Natural killer cell (primary cell): ENCODE results near the gene MAPK11. TPM values are rescaled to one million over a fixed set of nuclear protein-coding genes. Genes with fewer than 3 reads are reported as not detected.

Source experiments
- ATAC-seq, 3 donors: fragments of 150-1000 bp in 2 of 3; fragments of 200-7000 bp in 1 of 3; cut with Tn5 transposase; 1 replicate in 1 of 3; 2 replicates in 2 of 3; pipeline ENCODE4 v1.10.0; 2021; ENCODE audit warnings: mild to moderate bottlenecking in 2 of 3, moderate library complexity in 2 of 3
- DNase-seq, 2 donors: peaks; one replicate each; pipeline versions ENCODE4 v3.0.0 to v3.0.0-alpha.2; 2013 to 2021; ENCODE audit warnings: mixed read lengths in 1 of 2
- H3K27ac ChIP-seq: one replicate; pipeline ENCODE4 v1.5.1; 2013; ENCODE audit warnings: mild to moderate bottlenecking, low read length
- H3K27me3 ChIP-seq: one replicate; pipeline ENCODE4 v1.6.1; 2013; ENCODE audit warnings: low read length; ENCODE audit not compliant: control insufficient read depth, insufficient read depth
- H3K36me3 ChIP-seq: one replicate; pipeline ENCODE4 v1.6.1; 2013; ENCODE audit warnings: low read length; ENCODE audit not compliant: control insufficient read depth, insufficient read depth
- H3K4me1 ChIP-seq: one replicate; pipeline ENCODE4 v1.6.1; 2013; ENCODE audit warnings: low read length; ENCODE audit not compliant: control insufficient read depth, insufficient read depth
- H3K4me3 ChIP-seq: one replicate; pipeline ENCODE4 v1.5.1; 2013; ENCODE audit warnings: low read length
- H3K9me3 ChIP-seq: one replicate; pipeline ENCODE4 v1.6.1; 2013; ENCODE audit warnings: low read length; ENCODE audit not compliant: control insufficient read depth, insufficient read depth
- H3K27ac Mint-ChIP-seq, 2 donors: one replicate each; pipeline ENCODE4 v1.8.0; 2022; ENCODE audit warnings: mild to moderate bottlenecking in 2 of 2, mixed read lengths in 2 of 2, moderate library complexity in 1 of 2
- H3K27me3 Mint-ChIP-seq, 2 donors: one replicate each; pipeline ENCODE4 v1.8.0; 2022; ENCODE audit warnings: low read depth in 2 of 2, mixed read lengths in 2 of 2
- H3K36me3 Mint-ChIP-seq: one replicate; pipeline ENCODE4 v1.8.0; 2022; ENCODE audit warnings: mixed read lengths
- H3K4me1 Mint-ChIP-seq, 2 donors: one replicate each; pipeline ENCODE4 v1.8.0; 2022; ENCODE audit warnings: mixed read lengths in 2 of 2
- H3K4me3 Mint-ChIP-seq: one replicate; pipeline ENCODE4 v1.8.0; 2022; ENCODE audit warnings: mild to moderate bottlenecking, moderate library complexity, mixed read lengths
- H3K9me3 Mint-ChIP-seq, 2 donors: one replicate each; pipeline ENCODE4 v1.8.0; 2022; ENCODE audit warnings: mixed read lengths in 2 of 2
- CTCF ChIP-seq: fragments of 200-600 bp; IDR thresholded peaks from one replicate; pipeline ENCODE4 v1.8.0; 2022; ENCODE audit warnings: antibody characterized with exemption
- WGBS: methylation state at CpG from one replicate; pipeline ENCODE4 v1.1.7; 2013; ENCODE audit warnings: missing lambda C conversion rate; ENCODE audit not compliant: insufficient coverage; 5-methylcytosine and 5-hydroxymethylcytosine counted together
- intact Hi-C: fragments of 100-400 bp; cut with micrococcal nuclease; formaldehyde crosslinking; loops from one replicate; pipeline ENCODE4 v1.14.2; 2022
- total RNA-seq, 4 donors: library from RNA; stranded (reverse); fragments of 120-200 nt in 1 of 4; gene quantifications; one replicate each; pipeline versions ENCODE4 v1.2.3 to v1.2.4, GENCODE V29; 2013 to 2022

Gene MAPK11
- total RNA-seq, 3 donors from 2014 or later (not counting 1 experiment from before 2014, with no cell fraction given), result 2.2 to 3.1 (median 2.2) TPM

- Mint-ChIP-seq H3K9me3 (no peaks in the 10 kb centered on the region), H3K27me3 (peaks cover 0 to 14% of the 10 kb centered on the region in 2 donors), H3K4me3 (no peak overlapping the region), H3K36me3 (no peaks in the 10 kb centered on the region), H3K4me1 (peaks cover 0 to 7% of the 10 kb centered on the region in 2 donors), H3K27ac (no peak overlapping the region)
- DNase-seq, result no peak
- Histone ChIP-seq H3K36me3 (no peaks in the 10 kb centered on the region), H3K9me3 (no peaks in the 10 kb centered on the region), H3K27ac (no peak overlapping the region), H3K27me3 (peaks cover 13% of the 10 kb centered on the region), H3K4me1 (peaks cover 13% of the 10 kb centered on the region), H3K4me3 (no peak overlapping the region)
- no peak for TF ChIP-seq CTCF
- no peak for ATAC-seq
- WGBS, result 55% methylated on average over 7 of the region's 11 CpGs
- intact Hi-C loops, result no loop called here
Measured at GRCh38 chr22:50260434-50260800, 9.8 kb downstream of the MAPK11 start.

- Mint-ChIP-seq H3K4me1 (peaks cover 0 to 7% of the 10 kb centered on the region in 2 donors), H3K36me3 (no peaks in the 10 kb centered on the region), H3K27me3 (peaks cover 0 to 11% of the 10 kb centered on the region in 2 donors), H3K4me3 (peak overlapping the region; percentile 6), H3K27ac (no peak overlapping the region), H3K9me3 (no peaks in the 10 kb centered on the region)
- 93% methylated on average over 15 of the region's 15 CpGs for WGBS
- peaks cover 13% of the 10 kb centered on the region for H3K4me1 ChIP-seq
- no peaks in the 10 kb centered on the region for H3K36me3 ChIP-seq
- H3K27me3 ChIP-seq, result peaks cover 13% of the 10 kb centered on the region
- no peaks in the 10 kb centered on the region for H3K9me3 ChIP-seq
- no peak overlapping the region for H3K4me3 ChIP-seq
- intact Hi-C loops, result no loop called here
- no peak for ATAC-seq
- TF ChIP-seq CTCF, result no peak
- no peak for DNase-seq
- no peak overlapping the region for H3K27ac ChIP-seq
Measured at GRCh38 chr22:50259302-50259701, 10.9 kb downstream of the MAPK11 start.

GRCh38 chr22:50258361-50259292, 11.6 kb downstream of the MAPK11 start:
- Mint-ChIP-seq H3K27ac (no peak overlapping the region), H3K9me3 (no peaks in the 10 kb centered on the region), H3K36me3 (no peaks in the 10 kb centered on the region), H3K4me1 (peaks cover 0 to 7% of the 10 kb centered on the region in 2 donors), H3K4me3 (no peak overlapping the region), H3K27me3 (peaks cover 0 to 11% of the 10 kb centered on the region in 2 donors)
- H3K36me3 ChIP-seq, result no peaks in the 10 kb centered on the region
- H3K27ac ChIP-seq, result no peak overlapping the region
- H3K4me3 ChIP-seq, result no peak overlapping the region
- no peak for TF ChIP-seq CTCF
- WGBS, result 94% methylated on average over 24 of the region's 24 CpGs
- ATAC-seq (no peak), DNase-seq (no peak)
- intact Hi-C loops, result no loop called here
- peaks cover 13% of the 10 kb centered on the region for H3K27me3 ChIP-seq
- peaks cover 13% of the 10 kb centered on the region for H3K4me1 ChIP-seq
- H3K9me3 ChIP-seq, result no peaks in the 10 kb centered on the region
